Endothelial cell of umbilical vein (primary cell): ENCODE data around the gene RAB1B. TPM values are rescaled to one million over a fixed set of nuclear protein-coding genes. Genes with fewer than 3 reads are reported as not detected.

Experiments
- BruUV-seq: library from RNA; stranded (reverse); fragments of 400-500 nt; replicated peaks from 2 replicates; lab custom pipeline; 2021; lab: Mats Ljungman, UMichigan
- CTCF ChIA-PET: fragments of 300-600, 350-600 bp; sonication (Branson Sonifier 250); formaldehyde crosslinking; loops from one replicate; lab custom pipeline; 2021; ENCODE audit warnings: antibody characterized with exemption, inconsistent platforms; lab: Charles Lee
- POLR2A ChIA-PET: fragments of 300-600, 350-600 bp; sonication (Branson Sonifier 250); formaldehyde crosslinking; loops from one replicate; lab custom pipeline; 2021; ENCODE audit warnings: antibody characterized with exemption, inconsistent platforms; lab: Charles Lee
- DNase-seq: peaks from one replicate; pipeline ENCODE4 v3.0.0-alpha.2; 2011; ENCODE audit warnings: low read depth, low spot score
- FAIRE-seq: peaks from 2 replicates; lab custom pipeline; 2011; peaks lifted over from hg19 to GRCh38; lab: Jason Lieb, UNC
- H2AFZ ChIP-seq: 2 replicates; pipeline ENCODE4 v1.6.0; 2012; ENCODE audit warnings: low read depth, low read length, control low read depth, inconsistent platforms
- H3K27ac ChIP-seq: 2 replicates; pipeline ENCODE4 v1.5.1; 2011; ENCODE audit warnings: low read depth, mild to moderate bottlenecking, control low read depth, low read length, moderate library complexity; ENCODE audit not compliant: insufficient read depth
- H3K27me3 ChIP-seq, 2 experiments: 2 replicates each; pipeline versions ENCODE4 v1.6.0 to v1.6.1; 2011; ENCODE audit warnings: low read length in 2 of 2, mixed read lengths in 1 of 2; ENCODE audit not compliant: control insufficient read depth in 2 of 2, insufficient read depth in 2 of 2
- H3K36me3 ChIP-seq, 2 experiments: 2 replicates in 1 of 2; 3 replicates in 1 of 2; pipeline ENCODE4 v1.5.1; 2011; ENCODE audit warnings: low read length in 2 of 2, mild to moderate bottlenecking in 1 of 2, moderate library complexity in 1 of 2; ENCODE audit not compliant: control insufficient read depth in 2 of 2, insufficient read depth in 2 of 2; ENCODE audit errors: extremely low read depth in 1 of 2
- H3K4me1 ChIP-seq: 3 replicates; pipeline ENCODE4 v1.5.1; 2011; ENCODE audit warnings: mild to moderate bottlenecking, low read length; ENCODE audit not compliant: control insufficient read depth, insufficient read depth; ENCODE audit errors: extremely low read depth
- H3K4me2 ChIP-seq: 2 replicates; pipeline ENCODE4 v1.6.1; 2011; ENCODE audit warnings: low read length, control low read depth, mixed read lengths; ENCODE audit not compliant: insufficient read depth
- H3K4me3 ChIP-seq, 3 experiments: fragments of 200-600 bp in 1 of 3; sonication (generic), shearing (Covaris generic) in 1 of 3; replicated peaks in 1 of 3; 2 replicates each; pipeline ENCODE4 v1.5.1; 2011 to 2016; ENCODE audit warnings: control low read depth in 3 of 3, low read length in 3 of 3, mild to moderate bottlenecking in 2 of 3, inconsistent platforms in 1 of 3, low read depth in 1 of 3, moderate library complexity in 1 of 3; ENCODE audit not compliant: insufficient read depth in 1 of 3
- H3K79me2 ChIP-seq: 2 replicates; pipeline ENCODE4 v1.6.0; 2012; ENCODE audit warnings: low read length, inconsistent platforms; ENCODE audit not compliant: control insufficient read depth, insufficient read depth
- H3K9ac ChIP-seq: replicated peaks from 2 replicates; pipeline ENCODE3; 2011; ENCODE audit warnings: low read length, control low read depth; ENCODE audit not compliant: insufficient read depth; ENCODE audit errors: extremely low read depth
- H3K9me1 ChIP-seq: replicated peaks from 3 replicates; pipeline ENCODE4 v1.6.0; 2011; ENCODE audit warnings: mild to moderate bottlenecking, low read length; ENCODE audit not compliant: control insufficient read depth, insufficient read depth; ENCODE audit errors: extremely low read depth
- H3K9me3 ChIP-seq: replicated peaks from 2 replicates; pipeline ENCODE4 v1.5.1; 2012; ENCODE audit warnings: low read length, inconsistent platforms; ENCODE audit not compliant: control insufficient read depth, insufficient read depth
- H4K20me1 ChIP-seq: replicated peaks from 2 replicates; pipeline ENCODE3; 2011; ENCODE audit warnings: mild to moderate bottlenecking, low read length; ENCODE audit not compliant: control insufficient read depth, insufficient read depth; ENCODE audit errors: extremely low read depth
- CTCF ChIP-seq, 2 donors: IDR thresholded peaks; 1 replicate in 1 of 2; 2 replicates in 1 of 2; pipeline ENCODE4 v1.5.1; 2011; ENCODE audit warnings: low read length in 2 of 2, mild to moderate bottlenecking in 2 of 2, moderate library complexity in 2 of 2, control low read depth in 1 of 2, inconsistent platforms in 1 of 2, low read depth in 1 of 2; ENCODE audit not compliant: insufficient read depth in 1 of 2; ENCODE audit errors: extremely low read depth in 1 of 2
- EZH2 ChIP-seq: IDR thresholded peaks from 2 replicates; pipeline ENCODE4 v1.6.1; 2012; ENCODE audit warnings: borderline replicate concordance, low read depth, mild to moderate bottlenecking, moderate library complexity, low read length, inconsistent platforms; ENCODE audit not compliant: severe bottlenecking
- FOS ChIP-seq: IDR thresholded peaks from 2 replicates; pipeline ENCODE4 v1.6.1; 2011; ENCODE audit warnings: mild to moderate bottlenecking, low read length, moderate library complexity, borderline replicate concordance; ENCODE audit not compliant: insufficient read depth
- GATA2 ChIP-seq: IDR thresholded peaks from 2 replicates; pipeline ENCODE4 v1.7.0; 2011; ENCODE audit warnings: low read depth, mild to moderate bottlenecking, moderate library complexity, mixed read lengths, low read length; ENCODE audit not compliant: insufficient read length, insufficient read depth
- JUN ChIP-seq: IDR thresholded peaks from 2 replicates; pipeline ENCODE4 v1.6.1; 2011; ENCODE audit warnings: borderline replicate concordance, low read depth; ENCODE audit not compliant: insufficient read length, insufficient read depth
- MAX ChIP-seq: IDR thresholded peaks from 2 replicates; pipeline ENCODE4 v1.6.1; 2011; ENCODE audit not compliant: insufficient read depth, insufficient read length
- MYC ChIP-seq: IDR thresholded peaks from one replicate; pipeline ENCODE4 v1.6.1; 2011; ENCODE audit warnings: mild to moderate bottlenecking, low read depth, low read length
- POLR2A ChIP-seq: IDR thresholded peaks from 2 replicates; pipeline ENCODE4 v1.6.1; 2012; ENCODE audit warnings: low read depth, mild to moderate bottlenecking, control low read depth, low read length
- POLR2AphosphoS5 ChIP-seq: IDR thresholded peaks from 2 replicates; pipeline ENCODE4 v1.6.1; 2012; ENCODE audit warnings: low read depth, mild to moderate bottlenecking, control low read depth, low read length, moderate library complexity; ENCODE audit not compliant: insufficient read depth
- dilution Hi-C: fragments of 300-500 bp; cut with MboI; formaldehyde crosslinking; loops from one replicate; pipeline ENCODE4 v1.15.0; 2019; ENCODE audit warnings: low sequenced_read_pairs; ENCODE audit not compliant: extremely low pct_ligation_motif_present
- intact Hi-C: fragments of 100-400 bp; cut with micrococcal nuclease; formaldehyde crosslinking; loops from one replicate; pipeline ENCODE4 v1.10.0; 2022
- polyA plus RNA-seq, 4 experiments: library from polyadenylated mRNA; depleted of rRNA in 3 of 4; stranded (reverse) in 3 of 4; unstranded in 1 of 4; fragments of >200 nt; gene quantifications; 2 replicates each; pipeline versions ENCODE4 v1.2.1 to v1.2.3, GENCODE V29; 2011 to 2012; ENCODE audit warnings: missing spikeins in 1 of 4
- total RNA-seq: library from RNA; stranded (reverse); gene quantifications from 2 replicates; pipeline ENCODE4 v1.2.3, GENCODE V29; 2021

The RAB1B gene
- total and polyA plus RNA-seq, 2 donors (not counting 3 experiments of a cell fraction or from before 2014, with no cell fraction given), result 171 to 383 TPM

DNA sequence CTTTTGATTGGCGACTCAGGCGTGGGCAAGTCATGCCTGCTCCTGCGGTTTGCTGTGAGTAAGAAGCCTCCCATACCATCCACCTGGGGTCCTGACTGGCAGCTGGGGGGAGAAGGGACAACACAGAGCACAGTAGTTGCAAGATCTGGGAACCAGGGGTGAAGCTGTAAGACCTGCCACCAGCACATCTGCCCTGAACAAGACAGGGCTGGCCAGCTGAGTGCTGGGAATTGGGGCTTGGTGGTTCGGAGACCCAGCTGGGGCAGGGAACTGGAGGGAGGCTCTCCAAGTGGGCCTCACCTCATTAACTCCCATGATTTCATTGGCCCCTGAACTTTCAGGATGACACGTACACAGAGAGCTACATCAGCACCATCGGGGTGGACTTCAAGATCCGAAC is 3.4 kb downstream of the RAB1B start:
- no peak overlapping the region for H3K4me2 ChIP-seq
- no TSS peak for BruUV-seq
- intact Hi-C loops (no loop called here), dilution Hi-C loops (no loop called here)
- CTCF ChIA-PET, result interaction anchor here (6.2 kb wide), 1 partner anchor 10 kb away, joined by 53 read pairs; no protein-coding TSS in a partner anchor
- no peak overlapping the region for H3K4me3 ChIP-seq
- no peak for DNase-seq
- H3K79me2 ChIP-seq, result peaks cover 28% of the 10 kb centered on the region
- H3K27ac ChIP-seq, result no peak overlapping the region
- peaks cover 14 to 40% of the 10 kb centered on the region in 2 experiments for H3K36me3 ChIP-seq
- H3K27me3 ChIP-seq, result no peaks in the 10 kb centered on the region
- H2AFZ ChIP-seq, result no peak overlapping the region
- H3K9ac ChIP-seq, result no peak overlapping the region
- FAIRE-seq, result no peak
- TF ChIP-seq GATA2 (no peak), MYC (no peak), CTCF (IDR thresholded peaks at IDR 0.05; ENCODE audit: extremely low read depth in 1 of 2, insufficient read depth in 1 of 2, low read depth in 1 of 2, low read length in 2 of 2) (no peak), POLR2AphosphoS5 (no peak), MAX (no peak), EZH2 (no peak), JUN (no peak), POLR2A (no peak), FOS (no peak)
- peaks cover 12% of the 10 kb centered on the region for H3K4me1 ChIP-seq
- H4K20me1 ChIP-seq, result no peaks in the 10 kb centered on the region
- no peaks in the 10 kb centered on the region for H3K9me1 ChIP-seq
- H3K9me3 ChIP-seq, result no peaks in the 10 kb centered on the region
- POLR2A ChIA-PET, result no interaction called here
